CD14-positive monocyte (primary cell): ENCODE data around the gene PDCD2L. TPM values are rescaled to one million over a fixed set of nuclear protein-coding genes. Genes with fewer than 3 reads are reported as not detected.
A peak's percentile ranks its signal among the peaks of the same experiment; 100 is the strongest.

ENCODE experiments used
- DNase-seq, 3 donors: peaks; one replicate each; pipeline ENCODE4 v3.0.0-alpha.2; 2011 to 2022
- H2AFZ ChIP-seq: 2 replicates; pipeline ENCODE4 v1.6.0; 2012; ENCODE audit warnings: mild to moderate bottlenecking, low read depth, low read length, inconsistent platforms; ENCODE audit not compliant: insufficient read depth, poor library complexity, severe bottlenecking
- H3K27ac ChIP-seq, 2 donors: 1 replicate in 1 of 2; 2 replicates in 1 of 2; pipeline ENCODE4 v1.5.1; 2012 to 2013; ENCODE audit warnings: low read length in 2 of 2, control low read depth in 1 of 2, inconsistent platforms in 1 of 2, low read depth in 1 of 2, mild to moderate bottlenecking in 1 of 2
- H3K27me3 ChIP-seq, 2 donors: one replicate each; pipeline versions ENCODE4 v1.6.0 to v1.6.1; 2011 to 2013; ENCODE audit warnings: low read length in 2 of 2; ENCODE audit not compliant: control insufficient read depth in 2 of 2, insufficient read depth in 2 of 2
- H3K36me3 ChIP-seq, 2 donors: replicated peaks in 1 of 2; 1 replicate in 1 of 2; 2 replicates in 1 of 2; pipeline versions ENCODE4 v1.5.1 to v1.6.1; 2012 to 2013; ENCODE audit warnings: low read length in 2 of 2, control low read depth in 1 of 2, inconsistent platforms in 1 of 2, mild to moderate bottlenecking in 1 of 2; ENCODE audit not compliant: insufficient read depth in 2 of 2, control insufficient read depth in 1 of 2
- H3K4me1 ChIP-seq, 2 donors: 1 replicate in 1 of 2; 2 replicates in 1 of 2; pipeline versions ENCODE4 v1.5.1 to v1.6.1; 2012 to 2013; ENCODE audit warnings: low read length in 2 of 2, control low read depth in 1 of 2, inconsistent platforms in 1 of 2, mild to moderate bottlenecking in 1 of 2, moderate library complexity in 1 of 2; ENCODE audit not compliant: insufficient read depth in 2 of 2, control insufficient read depth in 1 of 2
- H3K4me2 ChIP-seq: replicated peaks from 2 replicates; pipeline ENCODE3; 2012; ENCODE audit warnings: low read length, moderate library complexity, mild to moderate bottlenecking; ENCODE audit not compliant: poor library complexity, severe bottlenecking; ENCODE audit errors: extremely low read depth
- H3K4me3 ChIP-seq, 3 experiments: fragments of 200-600 bp in 1 of 3; sonication (generic) in 1 of 3; replicated peaks in 1 of 3; 1 replicate in 2 of 3; 2 replicates in 1 of 3; pipeline ENCODE4 v1.5.1; 2011 to 2013; ENCODE audit warnings: low read length in 3 of 3, mild to moderate bottlenecking in 3 of 3, control low read depth in 2 of 3, low read depth in 2 of 3, inconsistent platforms in 1 of 3, moderate library complexity in 1 of 3
- H3K79me2 ChIP-seq: 2 replicates; pipeline ENCODE4 v1.6.0; 2012; ENCODE audit warnings: mild to moderate bottlenecking, control low read depth, inconsistent platforms, low read length, moderate library complexity; ENCODE audit not compliant: insufficient read depth
- H3K9ac ChIP-seq: 2 replicates; pipeline ENCODE4 v1.6.0; 2017; ENCODE audit warnings: low read length, mild to moderate bottlenecking; ENCODE audit not compliant: insufficient read depth, poor library complexity, severe bottlenecking
- H3K9me3 ChIP-seq, 2 donors: replicated peaks in 1 of 2; 1 replicate in 1 of 2; 2 replicates in 1 of 2; pipeline versions ENCODE4 v1.5.1 to v1.6.1; 2012 to 2013; ENCODE audit warnings: low read length in 2 of 2, control low read depth in 1 of 2; ENCODE audit not compliant: control insufficient read depth in 1 of 2, insufficient read depth in 1 of 2
- H4K20me1 ChIP-seq: 2 replicates; pipeline ENCODE4 v1.6.0; 2012; ENCODE audit warnings: mild to moderate bottlenecking, low read length, control low read depth, moderate library complexity; ENCODE audit not compliant: insufficient read depth
- H3K27ac Mint-ChIP-seq, 7 donors: one replicate each; pipeline ENCODE4 v1.8.0; 2020; ENCODE audit warnings: mild to moderate bottlenecking in 7 of 7, mixed read lengths in 7 of 7, moderate library complexity in 6 of 7, inconsistent platforms in 2 of 7
- H3K27me3 Mint-ChIP-seq, 3 donors: one replicate each; pipeline ENCODE4 v1.8.0; 2021 to 2022; ENCODE audit warnings: low read depth in 3 of 3, mild to moderate bottlenecking in 3 of 3, mixed read lengths in 3 of 3, moderate library complexity in 3 of 3, inconsistent platforms in 1 of 3
- H3K36me3 Mint-ChIP-seq, 2 donors: one replicate each; pipeline ENCODE4 v1.8.0; 2020; ENCODE audit warnings: mixed read lengths in 2 of 2, inconsistent platforms in 1 of 2, mild to moderate bottlenecking in 1 of 2
- H3K4me1 Mint-ChIP-seq: one replicate; pipeline ENCODE4 v1.8.0; 2020; ENCODE audit warnings: mild to moderate bottlenecking, mixed read lengths
- H3K4me3 Mint-ChIP-seq, 2 donors: one replicate each; pipeline ENCODE4 v1.8.0; 2020; ENCODE audit warnings: mild to moderate bottlenecking in 2 of 2, mixed read lengths in 2 of 2, moderate library complexity in 1 of 2
- H3K9me3 Mint-ChIP-seq, 7 donors: one replicate each; pipeline ENCODE4 v1.8.0; 2020 to 2022; ENCODE audit warnings: mixed read lengths in 7 of 7, mild to moderate bottlenecking in 6 of 7, moderate library complexity in 6 of 7, inconsistent platforms in 2 of 7
- WGBS: methylation state at CpG from one replicate; pipeline ENCODE4 v1.1.5; 2013; ENCODE audit warnings: missing lambda C conversion rate; ENCODE audit not compliant: insufficient coverage; 5-methylcytosine and 5-hydroxymethylcytosine counted together
- intact Hi-C, 2 donors: fragments of 100-400 bp; cut with micrococcal nuclease; formaldehyde crosslinking; loops; one replicate each; pipeline versions ENCODE4 v1.15.0 to v1.15.1; 2023
- polyA plus RNA-seq, 3 donors: library from polyadenylated mRNA; depleted of rRNA in 1 of 3; unstranded in 2 of 3; stranded (reverse) in 1 of 3; fragments of 300-500 nt in 2 of 3; fragments of >200 nt in 1 of 3; fragmentation: Illumina TruSeq in 2 of 3; gene quantifications; 1 replicate in 2 of 3; 2 replicates in 1 of 3; pipeline ENCODE4 v1.2.3, GENCODE V29; 2012 to 2021
- TF ChIP-seq, protein P1 (sequence below): fragments of 200-600 bp; IDR thresholded peaks from one replicate; pipeline ENCODE4 v1.8.0; 2022; ENCODE audit warnings: antibody characterized with exemption, mild to moderate bottlenecking

The PDCD2L gene
- polyA plus RNA-seq, 3 donors, result 3.1 to 5.0 (median 4.9) TPM

DNA sequence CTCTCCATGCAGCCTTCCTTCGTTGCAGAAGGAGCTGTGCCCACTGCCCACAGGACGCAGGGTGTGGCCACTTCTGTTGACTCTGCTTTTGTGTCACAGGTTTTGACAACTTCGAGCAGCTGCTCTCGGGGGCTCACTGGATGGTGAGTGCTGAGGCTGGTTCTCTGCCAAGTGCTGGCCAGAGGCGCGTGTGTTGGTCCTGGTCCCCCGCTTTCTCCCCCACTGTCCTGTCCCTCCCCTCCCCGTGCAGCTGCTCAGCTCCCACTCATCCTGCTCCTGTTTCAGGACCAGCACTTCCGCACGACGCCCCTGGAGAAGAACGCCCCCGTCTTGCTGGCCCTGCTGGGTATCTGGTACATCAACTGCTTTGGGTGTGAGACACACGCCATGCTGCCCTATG is 10.6 kb upstream of the PDCD2L start:
- no peaks in the 10 kb centered on the region for H3K27me3 ChIP-seq
- peaks cover 9% of the 10 kb centered on the region for H3K79me2 ChIP-seq
- H3K36me3 ChIP-seq, result peaks cover 83 to 99% of the 10 kb centered on the region in 2 donors
- TF ChIP-seq, protein P1, sequence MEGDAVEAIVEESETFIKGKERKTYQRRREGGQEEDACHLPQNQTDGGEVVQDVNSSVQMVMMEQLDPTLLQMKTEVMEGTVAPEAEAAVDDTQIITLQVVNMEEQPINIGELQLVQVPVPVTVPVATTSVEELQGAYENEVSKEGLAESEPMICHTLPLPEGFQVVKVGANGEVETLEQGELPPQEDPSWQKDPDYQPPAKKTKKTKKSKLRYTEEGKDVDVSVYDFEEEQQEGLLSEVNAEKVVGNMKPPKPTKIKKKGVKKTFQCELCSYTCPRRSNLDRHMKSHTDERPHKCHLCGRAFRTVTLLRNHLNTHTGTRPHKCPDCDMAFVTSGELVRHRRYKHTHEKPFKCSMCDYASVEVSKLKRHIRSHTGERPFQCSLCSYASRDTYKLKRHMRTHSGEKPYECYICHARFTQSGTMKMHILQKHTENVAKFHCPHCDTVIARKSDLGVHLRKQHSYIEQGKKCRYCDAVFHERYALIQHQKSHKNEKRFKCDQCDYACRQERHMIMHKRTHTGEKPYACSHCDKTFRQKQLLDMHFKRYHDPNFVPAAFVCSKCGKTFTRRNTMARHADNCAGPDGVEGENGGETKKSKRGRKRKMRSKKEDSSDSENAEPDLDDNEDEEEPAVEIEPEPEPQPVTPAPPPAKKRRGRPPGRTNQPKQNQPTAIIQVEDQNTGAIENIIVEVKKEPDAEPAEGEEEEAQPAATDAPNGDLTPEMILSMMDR, result no peak
- no peak overlapping the region for H2AFZ ChIP-seq
- no peak overlapping the region for H3K4me3 ChIP-seq
- Mint-ChIP-seq H3K27me3 (no peaks in the 10 kb centered on the region), H3K4me3 (no peak overlapping the region), H3K27ac (no peak overlapping the region), H3K36me3 (peaks cover 26 to 54% of the 10 kb centered on the region in 2 donors), H3K4me1 (no peaks in the 10 kb centered on the region), H3K9me3 (peaks cover 0 to 4% (median 0%) of the 10 kb centered on the region in 7 donors)
- DNase-seq, result no peak
- WGBS, result 97% methylated on average over 12 of the region's 14 CpGs
- H3K4me2 ChIP-seq, result no peak overlapping the region
- H3K9me3 ChIP-seq, result peaks cover 9 to 13% of the 10 kb centered on the region in 2 donors
- H3K27ac ChIP-seq, result no peak overlapping the region
- H4K20me1 ChIP-seq, result no peaks in the 10 kb centered on the region
- intact Hi-C loops, result no loop called here
- H3K9ac ChIP-seq, result no peak overlapping the region
- no peaks in the 10 kb centered on the region for H3K4me1 ChIP-seq

DNA sequence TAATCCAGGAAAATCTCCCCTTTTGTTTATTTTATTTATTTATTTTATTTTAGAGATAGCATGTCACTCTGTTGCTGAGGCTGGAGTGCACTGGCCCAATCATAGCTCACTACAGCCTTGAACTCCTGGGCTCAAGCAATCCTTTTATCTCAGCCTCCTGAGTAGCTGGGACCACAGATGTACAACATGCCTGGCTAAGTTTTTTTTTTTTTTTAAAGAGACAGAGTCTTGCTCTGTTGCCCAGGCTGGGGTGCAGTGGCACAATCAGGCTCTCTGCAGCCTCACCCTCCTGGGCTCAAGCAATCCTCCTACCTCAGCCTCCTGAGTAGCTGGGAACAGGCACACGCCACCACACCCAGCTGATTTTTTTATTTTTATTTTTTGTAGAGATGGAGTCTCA is 6.3 kb upstream of the PDCD2L start:
- H3K27ac ChIP-seq, result no peak overlapping the region
- no peaks in the 10 kb centered on the region for H4K20me1 ChIP-seq
- Mint-ChIP-seq H3K27ac (peak overlapping the region in 2 of 7 donors; percentile 10 to 48), H3K9me3 (no peaks in the 10 kb centered on the region), H3K4me1 (no peaks in the 10 kb centered on the region), H3K27me3 (no peaks in the 10 kb centered on the region), H3K36me3 (peaks cover 44 to 77% of the 10 kb centered on the region in 2 donors), H3K4me3 (no peak overlapping the region)
- WGBS, result no CpG with 5 or more reads among the region's 1 CpG
- no peak overlapping the region for H3K9ac ChIP-seq
- no peak overlapping the region for H2AFZ ChIP-seq
- intact Hi-C loops, result no loop called here
- no peaks in the 10 kb centered on the region for H3K4me1 ChIP-seq
- no peaks in the 10 kb centered on the region for H3K79me2 ChIP-seq
- H3K9me3 ChIP-seq, result no peaks in the 10 kb centered on the region
- peaks cover 64 to 80% of the 10 kb centered on the region in 2 donors for H3K36me3 ChIP-seq
- no peaks in the 10 kb centered on the region for H3K27me3 ChIP-seq
- no peak overlapping the region for H3K4me3 ChIP-seq
- no peak overlapping the region for H3K4me2 ChIP-seq
- DNase-seq, result no peak
- TF ChIP-seq, protein P1, result no peak
